ENCODE results near the gene GRB10. TPM values are rescaled to one million over a fixed set of nuclear protein-coding genes. Genes with fewer than 3 reads are reported as not detected.

GRB10 gene
- polyA plus RNA-seq, 1 donor from 2014 or later, result 78.4 TPM

DNA sequence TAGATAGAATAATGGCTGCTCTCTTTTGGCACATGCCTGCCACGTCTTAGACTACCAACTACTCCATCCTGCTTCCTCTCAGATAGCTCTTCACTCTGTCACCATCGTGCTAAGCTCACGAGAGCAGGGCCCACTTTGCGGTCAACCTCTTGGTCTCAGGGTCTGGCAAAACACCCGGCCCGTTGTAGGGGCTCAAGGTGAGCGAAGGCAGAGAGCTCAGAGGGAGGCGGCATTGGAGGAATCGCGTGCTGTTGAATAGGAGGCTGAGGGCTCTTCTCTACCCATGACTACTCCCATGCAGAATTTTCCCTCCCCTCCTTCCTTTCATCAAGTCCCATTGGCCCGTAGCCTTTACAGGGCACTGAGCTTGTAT lies 116.6 kb downstream of the GRB10 start:
- Histone ChIP-seq H4K20me1 (ENCODE audit: insufficient read depth) (no peaks in the 10 kb centered on the region), H3K36me3 (ENCODE audit: insufficient read depth, low read length) (no peaks in the 10 kb centered on the region), H3K4me2 (ENCODE audit: low read length) (no peak overlapping the region), H3F3A (ENCODE audit: insufficient read depth, low read length, poor library complexity, severe bottlenecking) (no peaks in the 10 kb centered on the region), H3K27ac (ENCODE audit: low read length) (no peak overlapping the region), H3K4me3 (ENCODE audit: low read length) (no peak overlapping the region), H3K9me2 (ENCODE audit: insufficient read depth, low read length) (no peaks in the 10 kb centered on the region), H3K27me3 (ENCODE audit: insufficient read depth, low read depth, low read length) (no peaks in the 10 kb centered on the region), H3K79me2 (replicated peaks; ENCODE audit: insufficient read depth, low read length) (no peaks in the 10 kb centered on the region), H3K9me3 (ENCODE audit: low read length) (no peaks in the 10 kb centered on the region), H3K9ac (ENCODE audit: low read length) (no peak overlapping the region), H2AFZ (ENCODE audit: low read depth, low read length) (no peak overlapping the region)
- TF ChIP-seq SMC3 (conservative IDR thresholded peaks at IDR 0.05; ENCODE audit: poor library complexity) (no peak), RAD21 (conservative IDR thresholded peaks at IDR 0.05) (no peak), EP300 (conservative IDR thresholded peaks at IDR 0.05; ENCODE audit: poor library complexity, severe bottlenecking) (no peak), POLR2AphosphoS5 (IDR thresholded peaks at IDR 0.05) (no peak), EZH2 (IDR thresholded peaks at IDR 0.05; ENCODE audit: borderline replicate concordance, insufficient read depth, low read length, poor library complexity, severe bottlenecking) (no peak), TAF1 (IDR thresholded peaks at IDR 0.05; ENCODE audit: low read depth) (no peak), MXI1 (conservative IDR thresholded peaks at IDR 0.05; ENCODE audit: poor library complexity, severe bottlenecking) (no peak)
- TF ChIP-seq, protein P1, sequence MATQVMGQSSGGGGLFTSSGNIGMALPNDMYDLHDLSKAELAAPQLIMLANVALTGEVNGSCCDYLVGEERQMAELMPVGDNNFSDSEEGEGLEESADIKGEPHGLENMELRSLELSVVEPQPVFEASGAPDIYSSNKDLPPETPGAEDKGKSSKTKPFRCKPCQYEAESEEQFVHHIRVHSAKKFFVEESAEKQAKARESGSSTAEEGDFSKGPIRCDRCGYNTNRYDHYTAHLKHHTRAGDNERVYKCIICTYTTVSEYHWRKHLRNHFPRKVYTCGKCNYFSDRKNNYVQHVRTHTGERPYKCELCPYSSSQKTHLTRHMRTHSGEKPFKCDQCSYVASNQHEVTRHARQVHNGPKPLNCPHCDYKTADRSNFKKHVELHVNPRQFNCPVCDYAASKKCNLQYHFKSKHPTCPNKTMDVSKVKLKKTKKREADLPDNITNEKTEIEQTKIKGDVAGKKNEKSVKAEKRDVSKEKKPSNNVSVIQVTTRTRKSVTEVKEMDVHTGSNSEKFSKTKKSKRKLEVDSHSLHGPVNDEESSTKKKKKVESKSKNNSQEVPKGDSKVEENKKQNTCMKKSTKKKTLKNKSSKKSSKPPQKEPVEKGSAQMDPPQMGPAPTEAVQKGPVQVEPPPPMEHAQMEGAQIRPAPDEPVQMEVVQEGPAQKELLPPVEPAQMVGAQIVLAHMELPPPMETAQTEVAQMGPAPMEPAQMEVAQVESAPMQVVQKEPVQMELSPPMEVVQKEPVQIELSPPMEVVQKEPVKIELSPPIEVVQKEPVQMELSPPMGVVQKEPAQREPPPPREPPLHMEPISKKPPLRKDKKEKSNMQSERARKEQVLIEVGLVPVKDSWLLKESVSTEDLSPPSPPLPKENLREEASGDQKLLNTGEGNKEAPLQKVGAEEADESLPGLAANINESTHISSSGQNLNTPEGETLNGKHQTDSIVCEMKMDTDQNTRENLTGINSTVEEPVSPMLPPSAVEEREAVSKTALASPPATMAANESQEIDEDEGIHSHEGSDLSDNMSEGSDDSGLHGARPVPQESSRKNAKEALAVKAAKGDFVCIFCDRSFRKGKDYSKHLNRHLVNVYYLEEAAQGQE (IDR thresholded peaks at IDR 0.05; ENCODE audit: borderline replicate concordance), result no peak
- TF ChIP-seq, protein P2, sequence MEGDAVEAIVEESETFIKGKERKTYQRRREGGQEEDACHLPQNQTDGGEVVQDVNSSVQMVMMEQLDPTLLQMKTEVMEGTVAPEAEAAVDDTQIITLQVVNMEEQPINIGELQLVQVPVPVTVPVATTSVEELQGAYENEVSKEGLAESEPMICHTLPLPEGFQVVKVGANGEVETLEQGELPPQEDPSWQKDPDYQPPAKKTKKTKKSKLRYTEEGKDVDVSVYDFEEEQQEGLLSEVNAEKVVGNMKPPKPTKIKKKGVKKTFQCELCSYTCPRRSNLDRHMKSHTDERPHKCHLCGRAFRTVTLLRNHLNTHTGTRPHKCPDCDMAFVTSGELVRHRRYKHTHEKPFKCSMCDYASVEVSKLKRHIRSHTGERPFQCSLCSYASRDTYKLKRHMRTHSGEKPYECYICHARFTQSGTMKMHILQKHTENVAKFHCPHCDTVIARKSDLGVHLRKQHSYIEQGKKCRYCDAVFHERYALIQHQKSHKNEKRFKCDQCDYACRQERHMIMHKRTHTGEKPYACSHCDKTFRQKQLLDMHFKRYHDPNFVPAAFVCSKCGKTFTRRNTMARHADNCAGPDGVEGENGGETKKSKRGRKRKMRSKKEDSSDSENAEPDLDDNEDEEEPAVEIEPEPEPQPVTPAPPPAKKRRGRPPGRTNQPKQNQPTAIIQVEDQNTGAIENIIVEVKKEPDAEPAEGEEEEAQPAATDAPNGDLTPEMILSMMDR (IDR thresholded peaks at IDR 0.05; ENCODE audit: poor library complexity, severe bottlenecking), result no peak

DNA sequence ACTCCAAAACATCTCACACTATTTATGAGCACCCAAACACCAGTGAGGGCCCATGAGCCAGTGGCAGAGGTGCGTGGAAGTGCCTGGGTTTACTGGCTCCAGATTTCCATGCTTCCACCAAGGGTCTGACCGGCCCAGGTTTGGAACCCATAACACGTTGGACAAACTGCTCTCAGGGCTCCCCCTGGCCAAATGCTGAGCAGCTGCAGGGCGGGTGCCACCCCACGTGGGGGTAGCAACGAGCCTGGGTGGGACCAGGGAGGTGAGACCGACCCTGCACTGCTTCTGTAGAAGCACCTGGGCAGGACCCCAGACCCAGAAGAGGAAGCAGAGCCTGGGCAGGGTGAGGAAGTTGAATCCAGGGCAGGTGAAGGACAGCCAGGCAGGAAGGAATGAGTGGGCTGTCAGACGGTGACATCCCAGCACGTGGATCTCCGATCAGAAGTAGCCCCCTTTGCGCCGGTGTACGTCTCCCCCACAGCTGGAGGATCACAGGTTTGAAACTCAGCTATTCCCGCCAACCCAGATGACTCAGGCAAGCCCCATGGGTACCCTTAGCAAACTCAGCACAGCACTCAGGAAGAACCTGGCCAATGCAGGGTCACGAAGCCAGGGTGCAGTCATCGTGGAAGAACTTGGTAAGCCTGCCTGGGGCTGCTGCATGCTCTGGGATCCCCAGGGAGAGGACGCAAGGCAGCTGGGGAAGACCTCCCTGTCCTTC lies 117.1 kb downstream of the GRB10 start:
- no peaks in the 10 kb centered on the region for H3K9me3 ChIP-seq (ENCODE audit: low read length)
- H3K79me2 ChIP-seq (replicated peaks; ENCODE audit: insufficient read depth, low read length), result no peaks in the 10 kb centered on the region
- no peaks in the 10 kb centered on the region for H3K36me3 ChIP-seq (ENCODE audit: insufficient read depth, low read length)
- no peaks in the 10 kb centered on the region for H3F3A ChIP-seq (ENCODE audit: insufficient read depth, low read length, poor library complexity, severe bottlenecking)
- H3K4me3 ChIP-seq (ENCODE audit: low read length), result no peak overlapping the region
- no peaks in the 10 kb centered on the region for H4K20me1 ChIP-seq (ENCODE audit: insufficient read depth)
- H3K27ac ChIP-seq (ENCODE audit: low read length), result no peak overlapping the region
- TF ChIP-seq TAF1 (IDR thresholded peaks at IDR 0.05; ENCODE audit: low read depth), result no peak
- TF ChIP-seq EP300 (conservative IDR thresholded peaks at IDR 0.05; ENCODE audit: poor library complexity, severe bottlenecking), result no peak
- no peak for TF ChIP-seq SMC3 (conservative IDR thresholded peaks at IDR 0.05; ENCODE audit: poor library complexity)
- no peak for TF ChIP-seq POLR2AphosphoS5 (IDR thresholded peaks at IDR 0.05)
- TF ChIP-seq EZH2 (IDR thresholded peaks at IDR 0.05; ENCODE audit: borderline replicate concordance, insufficient read depth, low read length, poor library complexity, severe bottlenecking), result no peak
- TF ChIP-seq, protein P2 (IDR thresholded peaks at IDR 0.05; ENCODE audit: poor library complexity, severe bottlenecking), result no peak
- TF ChIP-seq, protein P1 (IDR thresholded peaks at IDR 0.05; ENCODE audit: borderline replicate concordance), result no peak
- TF ChIP-seq MXI1 (conservative IDR thresholded peaks at IDR 0.05; ENCODE audit: poor library complexity, severe bottlenecking), result no peak
- no peak for TF ChIP-seq RAD21 (conservative IDR thresholded peaks at IDR 0.05)
- H3K27me3 ChIP-seq (ENCODE audit: insufficient read depth, low read depth, low read length), result no peaks in the 10 kb centered on the region
- H3K9me2 ChIP-seq (ENCODE audit: insufficient read depth, low read length), result no peaks in the 10 kb centered on the region
- no peak overlapping the region for H2AFZ ChIP-seq (ENCODE audit: low read depth, low read length)
- no peak overlapping the region for H3K9ac ChIP-seq (ENCODE audit: low read length)
- no peak overlapping the region for H3K4me2 ChIP-seq (ENCODE audit: low read length)
